Measurements from ENCODE around the gene KRT23.
A peak's percentile ranks its signal among the peaks of the same experiment; 100 is the strongest.

KRT23 gene

DNA sequence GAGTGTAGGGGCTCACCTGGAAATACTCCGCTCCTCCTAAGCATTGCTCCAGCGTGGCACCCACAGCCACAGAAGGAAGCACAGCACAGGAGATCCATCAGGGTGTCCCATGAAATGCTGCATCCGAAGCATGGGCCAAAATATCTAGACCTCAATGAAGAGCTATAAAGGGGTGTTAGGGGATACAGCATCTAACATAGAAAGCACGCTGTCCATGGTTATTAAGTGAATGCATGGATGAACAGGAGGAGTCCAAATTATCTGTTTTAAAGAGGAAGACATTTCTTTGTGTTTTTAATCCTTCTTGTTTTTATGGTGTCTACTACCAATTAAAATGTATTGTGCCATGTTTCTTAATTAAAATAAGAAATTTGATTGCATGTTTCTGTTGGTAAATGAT lies 30.8 kb downstream of the KRT23 start:
- DNase-seq: no peak

DNA sequence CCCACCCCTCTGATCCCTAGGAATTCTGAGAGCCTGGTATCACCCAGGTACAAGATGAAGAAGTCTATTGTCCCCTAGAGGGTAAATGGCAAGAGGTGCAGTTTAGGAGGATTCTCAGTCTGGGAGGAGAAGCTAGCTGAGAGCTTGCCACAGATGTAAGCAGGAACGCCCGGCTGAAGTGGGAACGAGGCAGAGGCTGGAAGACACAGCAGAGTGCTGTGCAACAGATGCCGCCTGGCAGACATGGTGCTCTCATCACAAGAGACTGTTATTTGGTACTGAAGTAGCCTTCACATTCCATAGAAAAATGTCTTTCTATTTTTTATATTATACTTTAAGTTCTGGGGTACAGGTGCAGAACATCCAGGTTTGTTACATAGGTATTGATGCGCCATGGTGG lies 32.1 kb downstream of the KRT23 start:
- DNase-seq: no peak

DNA sequence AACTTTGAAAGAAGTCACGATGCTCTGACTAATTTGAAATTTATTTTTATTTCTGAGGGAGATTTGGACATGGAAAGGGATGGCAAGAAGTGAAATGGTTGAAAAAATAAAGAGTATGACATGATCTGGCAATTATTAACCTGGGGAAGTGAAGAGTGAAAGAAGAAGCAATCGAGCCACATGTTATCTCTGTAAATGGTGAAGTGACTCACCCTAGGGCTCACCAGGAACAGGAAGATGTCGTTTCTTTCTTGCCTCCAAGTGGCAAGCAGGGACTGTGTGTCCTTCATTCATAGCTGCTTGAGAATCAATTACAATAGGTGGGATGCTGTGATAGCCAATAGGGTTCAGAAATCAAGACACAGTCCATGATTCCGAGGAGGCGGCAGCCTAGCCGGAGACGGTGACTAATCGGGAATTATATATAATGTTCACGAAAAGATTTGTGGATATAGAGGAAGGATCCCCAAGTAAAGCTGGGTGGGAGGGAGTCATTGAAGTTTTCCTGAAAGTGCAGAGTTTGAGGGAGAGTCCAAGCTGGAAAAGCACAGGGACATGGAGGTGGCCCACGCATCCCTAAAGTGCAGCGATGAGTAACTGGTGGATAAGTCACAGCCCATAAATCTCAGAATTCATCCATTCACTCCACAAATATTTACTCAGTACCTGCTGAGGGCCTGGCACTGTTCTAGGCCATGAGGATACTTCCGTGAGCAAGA lies 34.2 kb downstream of the KRT23 start:
- no peak for DNase-seq

DNA sequence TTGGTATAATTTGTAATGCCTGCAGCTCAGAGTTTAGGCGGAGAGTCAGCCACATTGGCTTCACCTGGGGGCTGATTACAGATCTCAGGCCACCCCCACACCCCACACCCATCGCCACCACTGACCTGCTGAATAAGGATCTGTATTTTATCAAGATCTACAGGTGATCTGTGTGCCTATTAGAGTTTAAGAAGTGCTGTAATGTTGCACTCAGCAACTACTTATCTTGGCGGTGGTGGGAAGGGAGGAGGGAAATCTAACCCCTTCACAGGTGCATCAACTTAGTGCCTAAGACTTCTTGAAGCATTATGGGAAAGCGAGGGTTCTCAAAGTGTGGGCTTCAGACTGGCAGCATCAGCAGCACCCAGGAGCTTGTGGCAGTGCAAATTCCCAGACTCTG lies 34.9 kb downstream of the KRT23 start:
- no peak for DNase-seq

DNA sequence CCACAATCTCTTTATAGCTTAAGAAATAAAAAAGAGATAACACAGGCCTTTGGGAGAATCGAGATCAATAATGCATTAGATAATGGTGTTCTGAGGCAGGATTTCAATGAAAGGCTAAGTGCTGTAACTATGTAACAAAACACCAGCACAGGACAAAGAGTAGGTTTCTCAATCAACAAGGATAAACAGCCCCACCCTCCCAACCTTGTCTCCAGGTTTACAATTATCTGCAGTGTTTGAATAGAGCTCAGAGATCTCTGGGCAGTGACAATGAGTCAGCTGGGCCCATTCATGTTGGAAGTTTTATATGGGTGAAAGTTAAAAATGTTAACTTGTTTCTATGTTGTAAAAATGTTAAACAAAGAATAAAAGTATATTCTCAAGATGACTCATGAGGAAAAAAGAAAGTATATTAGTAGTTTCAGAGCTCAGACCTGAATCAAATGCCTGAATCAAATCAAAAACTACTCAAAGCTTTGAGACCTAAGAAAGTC lies 35.4 kb downstream of the KRT23 start:
- DNase-seq: peak; percentile 79

DNA sequence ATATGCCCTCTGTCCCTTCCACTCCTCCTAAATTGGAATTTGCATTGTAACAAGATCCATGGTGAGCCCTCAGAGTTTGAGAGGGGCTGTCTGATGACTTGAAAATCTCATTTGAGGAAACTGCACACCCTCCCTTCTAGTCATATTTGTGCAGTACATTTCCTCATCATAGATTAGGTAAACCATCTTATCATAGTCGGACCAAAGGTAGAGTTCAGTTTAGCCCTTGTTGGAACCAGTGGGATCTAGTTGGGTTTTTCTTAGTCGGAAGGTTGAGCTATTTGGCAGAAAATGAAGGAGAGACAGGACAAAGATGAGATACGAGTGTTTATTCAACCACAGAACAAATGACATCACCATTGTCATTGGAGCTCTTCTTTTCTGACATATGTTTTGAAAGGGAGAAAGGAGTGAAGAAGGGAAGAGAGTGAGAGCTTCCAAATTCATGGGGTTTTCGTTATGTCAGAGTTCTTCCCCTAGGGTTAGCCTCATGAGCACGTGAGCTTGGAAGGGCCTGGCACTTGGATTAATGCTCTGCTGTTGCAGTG lies 36.6 kb downstream of the KRT23 start:
- no peak for DNase-seq

DNA sequence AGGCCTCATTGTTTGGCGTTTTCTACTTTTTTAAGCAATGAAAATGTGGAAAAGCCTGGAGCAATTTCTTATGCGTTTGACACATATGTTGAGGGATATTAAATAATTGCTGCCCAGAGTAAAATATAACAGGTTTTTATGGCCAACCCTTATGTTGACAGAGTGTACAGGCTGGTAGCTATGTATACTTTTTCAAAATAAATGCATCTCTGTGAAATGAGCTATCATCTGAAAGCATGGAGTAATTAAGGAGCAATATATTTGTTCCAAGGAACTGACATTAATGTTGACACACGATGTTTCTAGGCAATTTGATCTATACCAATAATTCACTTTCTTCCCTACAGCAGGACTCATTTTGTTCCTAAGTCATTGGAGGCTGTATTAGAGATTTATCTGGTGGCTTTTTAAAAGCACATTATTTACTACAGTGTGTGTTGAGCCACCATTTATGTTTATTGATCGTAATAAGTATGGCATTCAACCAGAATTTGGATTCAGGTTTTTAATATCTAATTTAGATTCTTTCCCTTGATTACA lies 40.5 kb downstream of the KRT23 start:
- no peak for DNase-seq

- DNase-seq: no peak
Observed at GRCh38 chr17:40895106-40895730, 42.2 kb downstream of the KRT23 start.

- no peak for DNase-seq
Observed at GRCh38 chr17:40888196-40888720, 49.2 kb downstream of the KRT23 start.

- DNase-seq: no peak
Observed at GRCh38 chr17:40886090-40886489, 51.4 kb downstream of the KRT23 start.

GRCh38 chr17:40884708-40885512 lies 52.5 kb downstream of the KRT23 start, which contains the start of gene KRT20:
Gene KRT20, minus strand, starts transcription at chr17:40885242. Its CDS starts 57 bp downstream, at chr17:40885185.
- no peak for DNase-seq

DNA sequence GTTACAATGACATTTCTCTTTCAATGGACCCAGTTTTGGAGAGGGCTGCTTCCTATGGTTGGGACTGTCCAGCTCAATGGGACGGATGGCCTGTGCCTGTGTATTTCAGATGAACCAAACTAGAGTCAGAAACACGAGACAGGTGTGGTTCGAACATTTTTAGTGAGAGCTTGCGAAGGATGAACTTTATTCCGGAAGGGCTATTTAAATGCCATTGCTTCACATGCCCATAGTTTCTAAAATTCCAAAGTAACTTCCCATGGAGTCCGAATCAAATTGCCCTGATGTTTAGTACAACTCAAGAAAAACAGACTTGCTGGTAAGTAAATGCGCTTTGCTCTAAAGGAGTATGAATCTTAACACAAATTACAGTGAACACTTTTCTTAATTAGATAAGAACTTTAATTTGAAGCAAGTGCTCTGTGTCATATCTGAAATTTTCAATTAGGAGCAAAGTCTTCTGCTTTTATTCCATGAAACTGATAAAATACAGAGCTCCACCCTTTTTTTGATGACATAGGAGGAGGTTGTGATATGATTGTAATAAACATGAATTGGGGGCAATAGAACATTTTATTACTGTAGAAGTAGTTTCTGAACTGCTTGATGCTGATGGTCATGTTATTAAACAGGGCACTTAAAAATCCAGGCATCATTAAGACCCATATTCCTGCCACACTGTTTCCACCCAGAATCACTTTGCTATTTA lies 53.7 kb downstream of the KRT23 start:
- DNase-seq: no peak

GRCh38 chr17:40883031-40883430 lies 54.4 kb downstream of the KRT23 start:
- DNase-seq: no peak

DNA sequence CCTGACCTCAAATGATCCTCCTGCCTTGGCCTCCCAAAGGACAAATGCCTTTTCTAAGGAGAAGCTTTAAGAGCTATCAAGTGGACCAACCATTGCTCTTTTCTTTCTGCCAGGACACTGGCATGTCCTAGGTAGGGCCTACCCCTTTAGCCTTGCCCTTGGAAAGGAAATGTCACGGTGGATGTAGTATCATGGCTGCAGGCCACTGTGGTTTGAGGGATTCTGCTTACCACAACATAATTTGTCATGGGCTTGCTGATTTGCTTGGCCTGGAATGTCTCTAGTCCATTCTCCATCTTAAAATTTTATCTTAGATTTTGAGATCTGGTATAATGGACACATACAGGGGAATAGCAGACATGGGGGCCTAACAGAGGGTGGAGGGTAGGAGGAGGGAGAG lies 58.4 kb downstream of the KRT23 start:
- DNase-seq: no peak

- DNase-seq: no peak
Observed at GRCh38 chr17:40878044-40878443, 59.4 kb downstream of the KRT23 start.

DNA sequence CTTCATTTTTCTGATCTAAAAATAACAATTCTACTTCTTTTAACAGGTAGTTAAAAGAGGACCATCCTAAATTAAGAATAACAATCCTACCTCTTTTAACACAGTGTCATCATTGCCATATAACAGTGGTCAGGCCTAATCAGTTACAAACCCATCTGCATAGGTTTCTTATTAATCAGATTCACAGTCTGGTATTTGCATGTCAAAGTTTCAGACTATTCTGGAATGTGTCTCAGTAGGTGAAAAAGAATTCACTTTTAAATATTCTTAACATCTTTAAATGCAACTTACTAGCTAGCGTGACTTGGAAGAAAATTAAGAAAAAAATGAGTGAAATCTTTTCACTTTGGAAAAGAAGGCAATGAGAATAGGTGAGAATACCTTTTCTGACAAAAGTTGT lies 63.6 kb downstream of the KRT23 start:
- no peak for DNase-seq

DNA sequence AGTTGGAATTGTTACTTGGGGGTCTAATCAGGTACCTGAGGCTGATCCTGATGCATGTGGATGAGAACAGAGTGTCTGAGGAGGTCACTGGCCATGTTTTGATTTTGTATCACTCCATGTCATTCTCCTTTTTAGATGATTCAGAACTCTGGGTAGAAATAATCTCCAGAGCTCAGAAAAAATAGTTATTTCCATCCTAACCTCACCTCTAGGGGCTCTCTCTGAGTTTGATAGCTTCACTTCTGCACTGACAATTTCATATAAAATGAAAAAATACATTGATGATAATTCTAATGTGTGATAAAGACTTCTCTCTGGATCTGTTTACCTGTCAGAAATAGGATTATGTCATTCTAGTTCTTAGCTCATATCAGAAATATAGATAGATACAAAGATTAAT lies 64.2 kb downstream of the KRT23 start:
- no peak for DNase-seq

Data from COR-L47 (cell line).